B cell (primary cell): Measurements from ENCODE around the gene CELA2A. TPM values are rescaled to one million over a fixed set of nuclear protein-coding genes. Genes with fewer than 3 reads are reported as not detected.

Experiments
- ATAC-seq: fragments of 200-7000 bp; cut with Tn5 transposase; one replicate; pipeline ENCODE4 v1.10.0; 2021; ENCODE audit warnings: low read depth, mild to moderate bottlenecking, moderate number of reproducible peaks, moderate library complexity
- CTCF ChIA-PET: fragments of 350-600 bp; sonication (Branson Sonifier 250); formaldehyde crosslinking; loops from one replicate; lab custom pipeline; 2021; ENCODE audit warnings: antibody characterized with exemption, inconsistent platforms; lab: Charles Lee
- POLR2A ChIA-PET: fragments of 350-600 bp; sonication (Branson Sonifier 250); formaldehyde crosslinking; loops from one replicate; lab custom pipeline; 2021; ENCODE audit warnings: antibody characterized with exemption; lab: Charles Lee
- DNase-seq: peaks from one replicate; pipeline ENCODE4 v3.0.0; 2013
- H2AFZ ChIP-seq: 2 replicates; pipeline ENCODE4 v1.6.1; 2012; ENCODE audit warnings: mild to moderate bottlenecking, low read depth, low read length; ENCODE audit not compliant: insufficient read depth, poor library complexity, severe bottlenecking
- H3K27ac ChIP-seq, 2 donors: 1 replicate in 1 of 2; 2 replicates in 1 of 2; pipeline ENCODE4 v1.5.1; 2012 to 2013; ENCODE audit warnings: low read length in 2 of 2, mild to moderate bottlenecking in 2 of 2, moderate library complexity in 1 of 2
- H3K27me3 ChIP-seq, 4 experiments: fragments of 200-600 bp in 1 of 4; sonication (generic) in 1 of 4; replicated peaks in 1 of 4; 1 replicate in 2 of 4; 2 replicates in 2 of 4; pipeline versions ENCODE4 v1.6.1 to v1.7.0; 2013 to 2016; ENCODE audit warnings: low read length in 3 of 4, mild to moderate bottlenecking in 2 of 4, mixed read lengths in 1 of 4, moderate library complexity in 1 of 4; ENCODE audit not compliant: insufficient read depth in 4 of 4, control insufficient read depth in 3 of 4; ENCODE audit errors: control extremely low read depth in 1 of 4
- H3K36me3 ChIP-seq, 2 experiments: replicated peaks in 1 of 2; 1 replicate in 1 of 2; 2 replicates in 1 of 2; pipeline versions ENCODE4 v1.6.1 to v1.7.1; 2013; ENCODE audit warnings: low read length in 1 of 2; ENCODE audit not compliant: insufficient read depth in 2 of 2, control insufficient read depth in 1 of 2; ENCODE audit errors: control extremely low read depth in 1 of 2, extremely low read depth in 1 of 2
- H3K4me1 ChIP-seq, 2 donors: fragments of 200-600 bp in 1 of 2; sonication (generic) in 1 of 2; 1 replicate in 1 of 2; 2 replicates in 1 of 2; pipeline versions ENCODE4 v1.5.1 to v1.6.1; 2013 to 2017; ENCODE audit warnings: low read length in 2 of 2; ENCODE audit not compliant: control insufficient read depth in 2 of 2, insufficient read depth in 2 of 2
- H3K4me2 ChIP-seq: replicated peaks from 2 replicates; pipeline ENCODE3; 2012; ENCODE audit warnings: mild to moderate bottlenecking, low read depth, low read length; ENCODE audit not compliant: poor library complexity, severe bottlenecking
- H3K4me3 ChIP-seq, 5 experiments: fragments of 200-600 bp in 1 of 5; sonication (generic) in 1 of 5; 1 replicate in 3 of 5; 2 replicates in 2 of 5; pipeline versions ENCODE4 v1.5.1 to v1.7.0; 2011 to 2016; ENCODE audit warnings: low read length in 4 of 5, mild to moderate bottlenecking in 4 of 5, low read depth in 2 of 5, control low read depth in 1 of 5, moderate library complexity in 1 of 5; ENCODE audit not compliant: insufficient read depth in 1 of 5; ENCODE audit errors: control extremely low read depth in 1 of 5, extremely low read depth in 1 of 5
- H3K79me2 ChIP-seq: fragments of 200-600 bp; sonication (generic); one replicate; pipeline ENCODE4 v1.6.0; 2016; ENCODE audit warnings: low read length; ENCODE audit not compliant: control insufficient read depth, insufficient read depth
- H3K9ac ChIP-seq: fragments of 200-600 bp; sonication (generic); 2 replicates; pipeline ENCODE4 v1.6.1; 2017; ENCODE audit warnings: mild to moderate bottlenecking, low read length, moderate library complexity
- H3K9me3 ChIP-seq, 3 donors: one replicate each; pipeline versions ENCODE4 v1.6.1 to v1.7.1; 2013; ENCODE audit warnings: low read length in 2 of 3; ENCODE audit not compliant: control insufficient read depth in 2 of 3, insufficient read depth in 1 of 3; ENCODE audit errors: control extremely low read depth in 1 of 3
- H4K20me1 ChIP-seq: 2 replicates; pipeline ENCODE4 v1.6.0; 2012; ENCODE audit warnings: mild to moderate bottlenecking, low read length; ENCODE audit not compliant: insufficient read depth, control insufficient read depth, poor library complexity, severe bottlenecking
- H3K27ac Mint-ChIP-seq: one replicate; pipeline ENCODE4 v1.8.0; 2021; ENCODE audit warnings: mixed read lengths
- H3K27me3 Mint-ChIP-seq: one replicate; pipeline ENCODE4 v1.8.0; 2021; ENCODE audit warnings: mixed read lengths
- H3K4me1 Mint-ChIP-seq: one replicate; pipeline ENCODE4 v1.8.0; 2021; ENCODE audit warnings: mixed read lengths
- H3K4me3 Mint-ChIP-seq: one replicate; pipeline ENCODE4 v1.8.0; 2021; ENCODE audit warnings: mixed read lengths
- H3K9me3 Mint-ChIP-seq: one replicate; pipeline ENCODE4 v1.8.0; 2022; ENCODE audit warnings: mixed read lengths; ENCODE audit not compliant: insufficient read depth
- EZH2 ChIP-seq: IDR thresholded peaks from 2 replicates; pipeline ENCODE4 v1.6.1; 2012; ENCODE audit warnings: borderline replicate concordance, low read depth, mild to moderate bottlenecking, moderate library complexity, low read length; ENCODE audit not compliant: insufficient read depth, poor library complexity, severe bottlenecking
- WGBS: methylation state at CpG from one replicate; pipeline ENCODE4 v1.1.5; 2013; ENCODE audit warnings: missing lambda C conversion rate; ENCODE audit not compliant: insufficient coverage; 5-methylcytosine and 5-hydroxymethylcytosine counted together
- intact Hi-C: fragments of 100-400 bp; cut with micrococcal nuclease; formaldehyde crosslinking; loops from one replicate; pipeline ENCODE4 v1.10.0; 2022
- polyA plus RNA-seq: library from polyadenylated mRNA; depleted of rRNA; stranded (reverse); fragments of >200 nt; gene quantifications from 2 replicates; pipeline ENCODE4 v1.2.3, GENCODE V29; 2012
- total RNA-seq, 2 donors: library from RNA; stranded (reverse); fragments of 120-200 nt in 1 of 2; gene quantifications; 1 replicate in 1 of 2; 2 replicates in 1 of 2; pipeline versions ENCODE4 v1.2.3 to v1.2.4, GENCODE V29; 2013 to 2022
- TF ChIP-seq, protein P1 (sequence below): fragments of 200-600 bp; IDR thresholded peaks from one replicate; pipeline ENCODE4 v1.8.0; 2022; ENCODE audit warnings: antibody characterized with exemption, mild to moderate bottlenecking

Gene CELA2A
- total and polyA plus RNA-seq, 2 donors (not counting 1 experiment from before 2014, with no cell fraction given) = not detected

DNA sequence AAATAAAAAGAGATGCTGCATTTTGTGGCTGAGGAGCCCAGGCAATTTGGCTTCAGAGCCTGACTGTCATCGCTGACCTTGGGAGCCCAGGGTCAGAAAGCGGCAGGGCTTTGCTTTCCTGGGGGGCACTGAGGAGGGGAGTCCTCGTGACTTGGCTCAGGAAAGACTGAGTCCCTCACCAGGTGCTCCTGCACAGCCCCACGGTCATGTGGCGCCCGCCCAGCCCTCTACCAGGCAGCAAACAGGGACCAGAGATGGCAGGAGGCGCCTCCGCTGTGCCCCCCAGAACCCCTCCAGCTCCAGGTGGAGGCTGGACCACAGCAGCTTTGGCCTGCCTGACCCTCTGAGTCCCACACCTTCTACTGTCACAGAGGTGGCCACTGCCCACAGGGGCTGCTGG, 33.7 kb upstream of the CELA2A start:
- no peaks in the 10 kb centered on the region for H3K4me1 ChIP-seq
- Mint-ChIP-seq H3K4me1 (peaks cover 7% of the 10 kb centered on the region), H3K9me3 (no peaks in the 10 kb centered on the region), H3K27ac (no peak overlapping the region), H3K27me3 (no peaks in the 10 kb centered on the region), H3K4me3 (no peak overlapping the region)
- peaks cover 79% of the 10 kb centered on the region for H4K20me1 ChIP-seq
- intact Hi-C loops = no loop called here
- ChIA-PET POLR2A (no interaction called here), CTCF (interaction anchor here (1.2 to 1.6 kb wide), 2 partner anchors 8 to 99 kb away, joined by 4 to 5 read pairs; no protein-coding TSS in a partner anchor)
- H3K79me2 ChIP-seq = peaks cover 36% of the 10 kb centered on the region
- no peak overlapping the region for H3K9ac ChIP-seq
- no peak for TF ChIP-seq EZH2
- TF ChIP-seq, protein P1, sequence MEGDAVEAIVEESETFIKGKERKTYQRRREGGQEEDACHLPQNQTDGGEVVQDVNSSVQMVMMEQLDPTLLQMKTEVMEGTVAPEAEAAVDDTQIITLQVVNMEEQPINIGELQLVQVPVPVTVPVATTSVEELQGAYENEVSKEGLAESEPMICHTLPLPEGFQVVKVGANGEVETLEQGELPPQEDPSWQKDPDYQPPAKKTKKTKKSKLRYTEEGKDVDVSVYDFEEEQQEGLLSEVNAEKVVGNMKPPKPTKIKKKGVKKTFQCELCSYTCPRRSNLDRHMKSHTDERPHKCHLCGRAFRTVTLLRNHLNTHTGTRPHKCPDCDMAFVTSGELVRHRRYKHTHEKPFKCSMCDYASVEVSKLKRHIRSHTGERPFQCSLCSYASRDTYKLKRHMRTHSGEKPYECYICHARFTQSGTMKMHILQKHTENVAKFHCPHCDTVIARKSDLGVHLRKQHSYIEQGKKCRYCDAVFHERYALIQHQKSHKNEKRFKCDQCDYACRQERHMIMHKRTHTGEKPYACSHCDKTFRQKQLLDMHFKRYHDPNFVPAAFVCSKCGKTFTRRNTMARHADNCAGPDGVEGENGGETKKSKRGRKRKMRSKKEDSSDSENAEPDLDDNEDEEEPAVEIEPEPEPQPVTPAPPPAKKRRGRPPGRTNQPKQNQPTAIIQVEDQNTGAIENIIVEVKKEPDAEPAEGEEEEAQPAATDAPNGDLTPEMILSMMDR = no peak
- WGBS = 99% methylated on average over 8 of the region's 8 CpGs
- no peak overlapping the region for H3K4me3 ChIP-seq
- no peak for ATAC-seq
- no peaks in the 10 kb centered on the region for H3K27me3 ChIP-seq
- DNase-seq = no peak
- peaks cover 0 to 5% (median 0%) of the 10 kb centered on the region in 3 donors for H3K9me3 ChIP-seq
- no peak overlapping the region for H2AFZ ChIP-seq
- H3K36me3 ChIP-seq = peaks cover 0 to 38% of the 10 kb centered on the region in 2 experiments
- H3K4me2 ChIP-seq = no peak overlapping the region
- H3K27ac ChIP-seq = no peak overlapping the region

- Histone ChIP-seq H3K4me3 (no peak overlapping the region), H3K36me3 (peaks cover 0 to 38% of the 10 kb centered on the region in 2 experiments), H3K27me3 (no peaks in the 10 kb centered on the region), H2AFZ (no peak overlapping the region), H3K4me2 (no peak overlapping the region), H3K79me2 (peaks cover 35% of the 10 kb centered on the region), H3K9me3 (peaks cover 0 to 5% (median 0%) of the 10 kb centered on the region in 3 donors), H3K4me1 (no peaks in the 10 kb centered on the region), H3K9ac (no peak overlapping the region), H3K27ac (no peak overlapping the region), H4K20me1 (peaks cover 76% of the 10 kb centered on the region)
- peaks cover 6% of the 10 kb centered on the region for H3K4me1 Mint-ChIP-seq
- H3K27me3 Mint-ChIP-seq = no peaks in the 10 kb centered on the region
- no peak overlapping the region for H3K4me3 Mint-ChIP-seq
- DNase-seq = no peak
- no peak for ATAC-seq
- no peaks in the 10 kb centered on the region for H3K9me3 Mint-ChIP-seq
- WGBS = 93% methylated on average over 8 of the region's 11 CpGs
- TF ChIP-seq EZH2 = no peak
- TF ChIP-seq, protein P1 = no peak
- intact Hi-C loops = no loop called here
- ChIA-PET CTCF (interaction anchor here (0.9 to 1.6 kb wide), 2 partner anchors 11 to 100 kb away, joined by 5 read pairs; no protein-coding TSS in a partner anchor), POLR2A (no interaction called here)
- no peak overlapping the region for H3K27ac Mint-ChIP-seq
Observed at GRCh38 chr1:15423355-15424077, 33.0 kb upstream of the CELA2A start.
